Fibroblast of villous mesenchyme (primary cell): Measurements from ENCODE around the gene FBLN2. TPM values are rescaled to one million over a fixed set of nuclear protein-coding genes. Genes with fewer than 3 reads are reported as not detected.

Experiments used
- DNase-seq: peaks from one replicate; pipeline ENCODE4 v3.0.0-alpha.2; 2010; ENCODE audit warnings: low read depth
- H3K4me3 ChIP-seq: 2 replicates; pipeline ENCODE4 v1.5.1; 2011; ENCODE audit warnings: low read depth, mild to moderate bottlenecking, low read length
- total RNA-seq: library from RNA; depleted of rRNA; stranded (reverse); fragments of >200 nt; gene quantifications from 2 replicates; pipeline ENCODE4 v1.2.3, GENCODE V29; 2012
- TF ChIP-seq, protein P1 (sequence below): IDR thresholded peaks from 2 replicates; pipeline ENCODE4 v1.5.1; 2012; ENCODE audit warnings: low read depth, mild to moderate bottlenecking, low read length; ENCODE audit not compliant: insufficient read depth

FBLN2 gene
- total RNA-seq, 1 donor: 30.2 TPM

- DNase-seq: no peak
- no peak overlapping the region for H3K4me3 ChIP-seq
- TF ChIP-seq, protein P1, sequence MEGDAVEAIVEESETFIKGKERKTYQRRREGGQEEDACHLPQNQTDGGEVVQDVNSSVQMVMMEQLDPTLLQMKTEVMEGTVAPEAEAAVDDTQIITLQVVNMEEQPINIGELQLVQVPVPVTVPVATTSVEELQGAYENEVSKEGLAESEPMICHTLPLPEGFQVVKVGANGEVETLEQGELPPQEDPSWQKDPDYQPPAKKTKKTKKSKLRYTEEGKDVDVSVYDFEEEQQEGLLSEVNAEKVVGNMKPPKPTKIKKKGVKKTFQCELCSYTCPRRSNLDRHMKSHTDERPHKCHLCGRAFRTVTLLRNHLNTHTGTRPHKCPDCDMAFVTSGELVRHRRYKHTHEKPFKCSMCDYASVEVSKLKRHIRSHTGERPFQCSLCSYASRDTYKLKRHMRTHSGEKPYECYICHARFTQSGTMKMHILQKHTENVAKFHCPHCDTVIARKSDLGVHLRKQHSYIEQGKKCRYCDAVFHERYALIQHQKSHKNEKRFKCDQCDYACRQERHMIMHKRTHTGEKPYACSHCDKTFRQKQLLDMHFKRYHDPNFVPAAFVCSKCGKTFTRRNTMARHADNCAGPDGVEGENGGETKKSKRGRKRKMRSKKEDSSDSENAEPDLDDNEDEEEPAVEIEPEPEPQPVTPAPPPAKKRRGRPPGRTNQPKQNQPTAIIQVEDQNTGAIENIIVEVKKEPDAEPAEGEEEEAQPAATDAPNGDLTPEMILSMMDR: no peak
These were observed 69.1 kb downstream of the FBLN2 start for GRCh38 chr3:13617981-13618380.

DNA sequence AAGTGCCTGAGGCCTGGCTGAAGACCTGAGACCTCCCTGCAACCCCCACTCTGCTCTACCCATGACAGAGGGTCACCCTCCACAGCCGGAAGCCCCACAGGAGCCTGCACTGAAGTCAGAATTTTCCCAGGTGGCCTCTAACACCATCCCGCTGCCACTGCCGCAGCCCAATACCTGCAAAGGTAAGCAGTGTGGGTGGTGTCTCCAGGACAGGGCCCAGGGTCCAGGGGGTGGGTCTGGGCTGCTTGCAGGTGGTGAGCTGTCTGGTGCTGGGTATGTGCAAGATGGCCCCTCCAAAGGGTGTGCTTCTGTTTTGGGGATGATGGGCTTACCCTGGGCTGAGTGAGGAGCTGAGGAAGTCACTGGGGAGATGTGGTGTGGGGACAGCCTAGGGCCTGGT is 69.9 kb downstream of the FBLN2 start:
- DNase-seq: no peak
- H3K4me3 ChIP-seq: no peak overlapping the region
- TF ChIP-seq, protein P1: no peak

- H3K4me3 ChIP-seq: no peak overlapping the region
- DNase-seq: no peak
- TF ChIP-seq, protein P1: no peak
These were observed 70.8 kb downstream of the FBLN2 start for GRCh38 chr3:13619661-13620230.

DNA sequence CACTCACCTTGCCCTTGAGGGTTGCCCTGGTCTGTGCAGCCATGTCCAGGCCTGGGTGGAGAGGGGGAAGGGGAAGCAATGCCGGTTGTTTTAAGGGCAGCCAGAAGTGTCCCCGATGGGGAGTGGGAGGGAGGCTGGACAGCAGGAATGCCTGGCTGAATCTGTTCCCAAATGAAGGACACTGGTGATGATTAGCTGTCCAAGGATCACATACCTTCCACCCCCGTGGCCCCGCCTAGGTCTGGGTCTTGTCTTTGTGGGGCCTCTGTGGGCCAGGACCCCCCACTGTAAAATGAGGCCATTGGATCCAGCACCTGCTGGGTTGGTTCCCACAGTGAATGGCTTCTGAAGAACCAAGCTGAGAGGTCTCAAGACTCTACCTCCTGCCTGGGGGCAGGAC is 71.4 kb downstream of the FBLN2 start:
- no peak overlapping the region for H3K4me3 ChIP-seq
- TF ChIP-seq, protein P1: no peak
- no peak for DNase-seq

DNA sequence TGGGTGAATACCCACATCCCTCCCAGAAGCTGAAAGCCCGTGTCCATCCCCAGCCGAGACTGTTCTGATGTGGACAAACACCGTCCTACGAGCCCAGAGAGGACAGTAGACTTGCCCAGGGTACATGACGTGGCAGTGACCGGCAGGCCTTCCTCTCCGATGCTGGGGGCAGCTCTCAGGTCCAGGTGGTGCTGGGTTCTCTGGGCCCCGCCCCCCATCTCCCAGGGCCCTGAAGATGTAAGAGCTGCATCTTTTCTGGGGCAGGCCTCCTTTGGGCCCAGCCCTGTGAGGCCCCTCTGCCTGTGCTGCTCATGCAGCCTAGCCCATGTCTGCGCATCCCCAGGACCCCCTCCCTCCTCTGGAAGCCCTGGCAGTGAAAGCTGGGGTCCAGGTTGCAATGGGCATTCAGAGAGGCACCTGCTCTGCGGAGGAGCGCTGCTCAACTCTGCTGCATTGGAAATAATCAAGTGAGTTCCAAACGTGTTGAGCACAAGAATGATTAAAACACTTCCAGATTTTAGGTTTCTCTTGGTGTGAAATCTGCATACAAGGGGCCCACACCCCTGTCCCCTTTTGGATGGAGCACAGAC is 71.9 kb downstream of the FBLN2 start:
- TF ChIP-seq, protein P1: no peak
- no peak for DNase-seq
- no peak overlapping the region for H3K4me3 ChIP-seq

GRCh38 chr3:13621381-13622221 is 72.7 kb downstream of the FBLN2 start:
- TF ChIP-seq, protein P1: no peak
- DNase-seq: no peak
- H3K4me3 ChIP-seq: no peak overlapping the region
